K562 (cell line): ENCODE measurements around the gene PRODH2. TPM values are rescaled to one million over a fixed set of nuclear protein-coding genes. Genes with fewer than 3 reads are reported as not detected.

Source experiments
- CREM ChIP-seq: IDR thresholded peaks from 2 replicates; pipeline ENCODE4 v1.6.1; 2014; ENCODE audit warnings: antibody characterized with exemption, low read depth
- ELF4 ChIP-seq: fragments of 450-650 bp; formaldehyde crosslinking; IDR thresholded peaks from 2 replicates; pipeline ENCODE4 v1.4.0; 2022; ENCODE audit warnings: missing genetic modification characterization
- JUND ChIP-seq, 2 experiments: IDR thresholded peaks; 2 replicates in 1 of 2; 3 replicates in 1 of 2; pipeline ENCODE4 v1.6.1; 2011; ENCODE audit warnings: borderline replicate concordance in 2 of 2, low read depth in 2 of 2, low read length in 2 of 2, improper control_type of control experiment in 1 of 2, missing biosample characterization in 1 of 2, missing genetic modification characterization in 1 of 2, missing genetic modification reagents in 1 of 2
- KLF16 ChIP-seq: IDR thresholded peaks from 2 replicates; pipeline ENCODE4 v1.6.1; 2016; ENCODE audit warnings: antibody characterized with exemption
- MBD1 ChIP-seq: fragments of 250-450 bp; sonication (Bioruptor Pico); IDR thresholded peaks from 2 replicates; pipeline ENCODE4 v1.8.0; 2022; ENCODE audit warnings: inconsistent platforms
- NR0B1 ChIP-seq: fragments of 450-650 bp; IDR thresholded peaks from one replicate; pipeline ENCODE4 v1.6.1; 2018; ENCODE audit warnings: mild to moderate bottlenecking, moderate library complexity; ENCODE audit not compliant: partially characterized antibody
- RBM22 ChIP-seq: fragments of 200-400 bp; formaldehyde crosslinking; IDR thresholded peaks from 2 replicates; pipeline ENCODE4 v1.6.1; 2018; ENCODE audit warnings: low read length, low read depth; ENCODE audit not compliant: poor library complexity, severe bottlenecking
- SMAD1 ChIP-seq: fragments of 150-350 bp; IDR thresholded peaks from 2 replicates; pipeline ENCODE4 v1.6.1; 2014; ENCODE audit warnings: low read length, low read depth; ENCODE audit not compliant: partially characterized antibody
- SPI1 ChIP-seq: IDR thresholded peaks from 2 replicates; pipeline ENCODE4 v1.6.1; 2011; ENCODE audit warnings: low read depth, low read length, control low read depth, borderline replicate concordance
- TAF15 ChIP-seq: fragments of 200-400 bp; formaldehyde crosslinking; IDR thresholded peaks from 2 replicates; pipeline ENCODE4 v1.6.1; 2017; ENCODE audit warnings: mild to moderate bottlenecking, low read depth, low read length, moderate library complexity
- ZFX ChIP-seq: sonication (generic); formaldehyde crosslinking; IDR thresholded peaks from 2 replicates; pipeline ENCODE4 v1.8.0; 2022; ENCODE audit warnings: mild to moderate bottlenecking, missing genetic modification reagents, moderate library complexity
- ZNF12 ChIP-seq: sonication (generic); formaldehyde crosslinking; IDR thresholded peaks from 2 replicates; pipeline ENCODE4 v1.4.0; 2020; ENCODE audit warnings: mild to moderate bottlenecking, missing genetic modification reagents
- ZNF212 ChIP-seq: fragments of 450-650 bp; formaldehyde crosslinking; IDR thresholded peaks from 2 replicates; pipeline ENCODE4 v1.4.0; 2020; ENCODE audit warnings: mild to moderate bottlenecking
- ZNF384 ChIP-seq: IDR thresholded peaks from 2 replicates; pipeline ENCODE4 v1.6.1; 2012; ENCODE audit warnings: low read depth, low read length, improper control_type of control experiment
- ZNF695 ChIP-seq: fragments of 450-650 bp; formaldehyde crosslinking; IDR thresholded peaks from 2 replicates; pipeline ENCODE4 v1.4.0; 2020; ENCODE audit warnings: mild to moderate bottlenecking, moderate library complexity
- polyA plus RNA-seq, 8 experiments: library from polyadenylated mRNA; depleted of rRNA in 4 of 8; stranded (reverse) in 5 of 8; unstranded in 3 of 8; fragments of >200 nt; fragmentation: Nextera tagmentation in 2 of 8; fragmentation: Illumina TruSeq in 1 of 8; extraction: Ambion mirVana in 2 of 8; extraction: Trizol in 1 of 8; gene quantifications; 2 replicates each; pipeline versions ENCODE4 v1.2.1 to v1.2.3, GENCODE V29; 2011 to 2014; ENCODE audit warnings: inconsistent platforms in 1 of 8, missing spikeins in 1 of 8
- total RNA-seq, 7 experiments: library from RNA; depleted of rRNA in 6 of 7; stranded (reverse); fragments of >200 nt in 6 of 7; fragmentation: Illumina TruSeq in 2 of 7; extraction: Trizol in 2 of 7; gene quantifications; 2 replicates each; pipeline versions ENCODE4 v1.2.1 to v1.2.3, GENCODE V29; 2011 to 2021; ENCODE audit warnings: low replicate concordance in 1 of 7
- TF ChIP-seq, protein P1 (sequence below): fragments of 450-650 bp; IDR thresholded peaks from 2 replicates; pipeline ENCODE4 v1.6.1; 2016
- TF ChIP-seq, protein P2 (sequence below): IDR thresholded peaks from 3 replicates; pipeline ENCODE4 v1.6.1; 2011; ENCODE audit warnings: borderline replicate concordance, mild to moderate bottlenecking; ENCODE audit not compliant: insufficient read length, insufficient read depth
- TF ChIP-seq, protein P3 (sequence below), 2 experiments: fragments of 200-800 bp in 1 of 2; sonication (Bioruptor generic) in 1 of 2; sonication (generic) in 1 of 2; formaldehyde crosslinking in 1 of 2; IDR thresholded peaks in 1 of 2; conservative IDR thresholded peaks in 1 of 2; 2 replicates each; pipeline versions ENCODE4 v1.5.0 to v1.6.1; 2016 to 2020; ENCODE audit warnings: missing compliant biosample characterization in 1 of 2, missing genetic modification characterization in 1 of 2, missing genetic modification reagents in 1 of 2

PRODH2 gene
- total and polyA plus RNA-seq, 9 of the 15 experiments (the other 6 are each of a cell fraction or from before 2014, with no cell fraction given), result not detected

GRCh38 chr19:35822579-35822978, 9.9 kb upstream of the PRODH2 start (continued):
- TF ChIP-seq SMAD1 (no peak), ZNF384 (peak; percentile 75), CREM (0 out of 2 replicates have a peak, but pooled peaks have one; percentile 13), NR0B1 (no peak), ZFX (no peak), RBM22 (no peak), KLF16 (no peak), ZNF12 (CRISPR knock-in tag) (no peak), ZNF695 (CRISPR knock-in tag) (no peak), MBD1 (no peak), TAF15 (no peak), SPI1 (peak; percentile 65; the same call in 1 of the 2 replicates), JUND (IDR thresholded peaks at IDR 0.05; ENCODE audit: borderline replicate concordance, low read depth, low read length) (no peak), JUND (tag; IDR thresholded peaks at IDR 0.05; ENCODE audit: borderline replicate concordance, low read depth, low read length) (peak; percentile 36; the same call in 1 of the 3 replicates), ZNF212 (CRISPR knock-in tag) (no peak), ELF4 (CRISPR knock-in tag) (no peak)
- TF ChIP-seq, protein P1, sequence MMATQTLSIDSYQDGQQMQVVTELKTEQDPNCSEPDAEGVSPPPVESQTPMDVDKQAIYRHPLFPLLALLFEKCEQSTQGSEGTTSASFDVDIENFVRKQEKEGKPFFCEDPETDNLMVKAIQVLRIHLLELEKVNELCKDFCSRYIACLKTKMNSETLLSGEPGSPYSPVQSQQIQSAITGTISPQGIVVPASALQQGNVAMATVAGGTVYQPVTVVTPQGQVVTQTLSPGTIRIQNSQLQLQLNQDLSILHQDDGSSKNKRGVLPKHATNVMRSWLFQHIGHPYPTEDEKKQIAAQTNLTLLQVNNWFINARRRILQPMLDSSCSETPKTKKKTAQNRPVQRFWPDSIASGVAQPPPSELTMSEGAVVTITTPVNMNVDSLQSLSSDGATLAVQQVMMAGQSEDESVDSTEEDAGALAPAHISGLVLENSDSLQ, result peak; percentile 86; the same call in 1 of the 2 replicates
- TF ChIP-seq, protein P2, sequence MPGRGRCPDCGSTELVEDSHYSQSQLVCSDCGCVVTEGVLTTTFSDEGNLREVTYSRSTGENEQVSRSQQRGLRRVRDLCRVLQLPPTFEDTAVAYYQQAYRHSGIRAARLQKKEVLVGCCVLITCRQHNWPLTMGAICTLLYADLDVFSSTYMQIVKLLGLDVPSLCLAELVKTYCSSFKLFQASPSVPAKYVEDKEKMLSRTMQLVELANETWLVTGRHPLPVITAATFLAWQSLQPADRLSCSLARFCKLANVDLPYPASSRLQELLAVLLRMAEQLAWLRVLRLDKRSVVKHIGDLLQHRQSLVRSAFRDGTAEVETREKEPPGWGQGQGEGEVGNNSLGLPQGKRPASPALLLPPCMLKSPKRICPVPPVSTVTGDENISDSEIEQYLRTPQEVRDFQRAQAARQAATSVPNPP, result no peak
- TF ChIP-seq, protein P3, sequence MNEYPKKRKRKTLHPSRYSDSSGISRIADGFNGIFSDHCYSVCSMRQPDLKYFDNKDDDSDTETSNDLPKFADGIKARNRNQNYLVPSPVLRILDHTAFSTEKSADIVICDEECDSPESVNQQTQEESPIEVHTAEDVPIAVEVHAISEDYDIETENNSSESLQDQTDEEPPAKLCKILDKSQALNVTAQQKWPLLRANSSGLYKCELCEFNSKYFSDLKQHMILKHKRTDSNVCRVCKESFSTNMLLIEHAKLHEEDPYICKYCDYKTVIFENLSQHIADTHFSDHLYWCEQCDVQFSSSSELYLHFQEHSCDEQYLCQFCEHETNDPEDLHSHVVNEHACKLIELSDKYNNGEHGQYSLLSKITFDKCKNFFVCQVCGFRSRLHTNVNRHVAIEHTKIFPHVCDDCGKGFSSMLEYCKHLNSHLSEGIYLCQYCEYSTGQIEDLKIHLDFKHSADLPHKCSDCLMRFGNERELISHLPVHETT (CRISPR knock-in tag; conservative IDR thresholded peaks at IDR 0.05 in 1 of 2, IDR thresholded peaks at IDR 0.05 in 1 of 2), result no peak
